SK-N-MC (cell line): Measurements from ENCODE around the gene UQCRFS1.

Experiments used
- EZH2 ChIP-seq: fragments of 200-600 bp; sonication (generic); IDR thresholded peaks from one replicate; pipeline ENCODE4 v1.6.1; 2017; ENCODE audit warnings: antibody characterized with exemption
- FOXP2 ChIP-seq: optimal IDR thresholded peaks from 2 replicates; pipeline ENCODE3; 2011; ENCODE audit warnings: mild to moderate bottlenecking, moderate library complexity; ENCODE audit not compliant: insufficient read depth; ENCODE audit errors: extremely low read length, control extremely low read depth
- POLR2AphosphoS5 ChIP-seq: IDR thresholded peaks from 2 replicates; pipeline ENCODE4 v1.6.1; 2012; ENCODE audit warnings: mild to moderate bottlenecking, low read depth, low read length, borderline replicate concordance

- TF ChIP-seq EZH2 (no peak), POLR2AphosphoS5 (no peak), FOXP2 (no peak)
Observed at GRCh38 chr19:29193155-29193554, 19.8 kb downstream of the UQCRFS1 start.
